Limb (tissue), 2 donors: ENCODE results near the gene DDX18.

ENCODE experiments used
- DNase-seq, 2 donors: peaks; one replicate each; pipeline ENCODE4 v3.0.0-alpha.2; 2016; ENCODE audit errors: extremely low spot score in 2 of 2

DDX18 gene

DNA sequence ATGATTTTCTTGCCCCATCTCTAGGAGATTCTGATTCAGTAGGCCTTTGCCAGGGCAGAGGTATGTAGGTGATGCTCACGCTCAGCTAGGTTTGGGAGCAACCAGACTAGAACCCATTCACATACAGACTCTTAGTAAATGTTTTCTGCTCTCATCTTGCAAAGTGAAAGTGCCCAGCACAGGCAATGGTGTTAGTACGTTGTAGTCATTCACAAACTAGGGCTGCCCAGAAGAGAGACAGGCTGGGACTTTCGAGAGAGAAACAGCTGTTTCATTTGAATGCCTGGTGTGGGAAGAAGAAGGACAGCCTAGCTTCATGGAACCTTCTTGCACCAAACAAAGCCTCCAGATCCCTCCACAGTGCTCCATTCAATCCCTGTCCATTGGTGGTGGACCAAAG is 19.4 kb downstream of the DDX18 start:
- DNase-seq: no peak

- DNase-seq: no peak
Observed at GRCh38 chr2:117834992-117835391, 20.5 kb downstream of the DDX18 start.

- DNase-seq: peak; percentile 89 to 94
Observed at GRCh38 chr2:117835990-117836760, 21.7 kb downstream of the DDX18 start.

- DNase-seq: no peak
Observed at GRCh38 chr2:117845304-117845703, 30.8 kb downstream of the DDX18 start.

- DNase-seq: no peak
Observed at GRCh38 chr2:117850015-117850414, 35.5 kb downstream of the DDX18 start.

GRCh38 chr2:117850461-117850860 is 36.0 kb downstream of the DDX18 start:
- DNase-seq: no peak

GRCh38 chr2:117851969-117852368 is 37.5 kb downstream of the DDX18 start:
- DNase-seq: no peak

GRCh38 chr2:117853316-117853715 is 38.8 kb downstream of the DDX18 start:
- no peak for DNase-seq

DNA sequence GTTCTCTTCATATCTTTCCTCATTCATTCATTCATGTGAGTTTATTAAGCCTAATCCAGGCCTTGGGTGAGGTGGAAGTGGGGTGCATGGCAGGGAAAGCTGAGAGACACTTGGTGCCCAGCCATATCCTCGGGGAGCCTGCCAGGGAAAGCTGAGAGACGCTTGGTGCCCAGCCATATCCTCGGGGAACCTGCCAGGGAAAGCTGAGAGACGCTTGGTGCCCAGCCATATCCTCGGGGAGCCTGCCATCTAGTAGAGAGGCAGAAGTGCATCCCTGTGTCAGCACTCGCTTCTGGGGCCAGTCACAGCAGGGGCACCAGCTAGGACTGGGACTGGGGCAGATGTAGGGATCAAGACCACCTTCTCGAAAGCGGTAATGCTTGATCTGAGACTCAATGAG is 39.4 kb downstream of the DDX18 start:
- DNase-seq: no peak

GRCh38 chr2:117854610-117855009 is 40.1 kb downstream of the DDX18 start:
- no peak for DNase-seq

DNA sequence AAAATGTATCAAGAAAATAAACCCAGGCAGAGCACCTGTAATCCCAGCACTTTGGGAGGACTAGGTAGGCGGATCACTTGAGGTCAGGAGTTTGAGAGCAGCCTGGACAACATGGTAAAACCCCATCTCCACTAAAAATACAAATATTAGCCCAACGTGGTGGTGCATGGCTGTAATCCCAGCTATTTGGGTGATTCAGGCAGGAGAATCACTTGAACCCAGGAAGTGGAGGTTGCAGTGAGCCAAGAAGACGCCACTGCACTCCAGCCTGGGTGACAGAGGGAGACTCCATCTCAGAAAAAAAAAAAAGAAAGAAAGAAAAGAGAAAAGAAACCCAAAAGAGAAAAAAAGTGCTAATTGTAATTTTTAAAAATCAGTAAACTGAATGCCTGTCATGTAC is 41.4 kb downstream of the DDX18 start:
- no peak for DNase-seq

GRCh38 chr2:117856415-117857210 is 42.1 kb downstream of the DDX18 start:
- DNase-seq: no peak

DNA sequence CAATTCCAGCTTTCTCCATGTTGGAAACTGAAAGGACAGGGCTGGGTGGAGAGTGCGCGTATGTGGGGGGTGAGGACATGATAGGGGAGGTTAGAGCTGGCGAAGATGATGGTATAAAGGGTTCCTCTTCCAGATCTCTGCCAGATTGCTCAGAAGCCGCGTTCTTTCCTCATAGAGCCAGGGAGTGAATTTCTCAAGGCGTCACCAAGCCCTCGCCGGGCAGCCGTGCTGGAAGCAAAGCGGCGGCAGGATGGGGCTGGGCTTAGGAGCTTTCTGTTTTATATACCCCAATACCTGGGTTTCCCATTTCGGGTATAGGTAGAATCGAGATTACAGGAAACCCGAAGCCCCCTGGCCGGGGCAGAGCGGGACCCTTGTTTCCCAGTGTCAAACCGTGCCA is 43.8 kb downstream of the DDX18 start:
- DNase-seq: no peak

DNA sequence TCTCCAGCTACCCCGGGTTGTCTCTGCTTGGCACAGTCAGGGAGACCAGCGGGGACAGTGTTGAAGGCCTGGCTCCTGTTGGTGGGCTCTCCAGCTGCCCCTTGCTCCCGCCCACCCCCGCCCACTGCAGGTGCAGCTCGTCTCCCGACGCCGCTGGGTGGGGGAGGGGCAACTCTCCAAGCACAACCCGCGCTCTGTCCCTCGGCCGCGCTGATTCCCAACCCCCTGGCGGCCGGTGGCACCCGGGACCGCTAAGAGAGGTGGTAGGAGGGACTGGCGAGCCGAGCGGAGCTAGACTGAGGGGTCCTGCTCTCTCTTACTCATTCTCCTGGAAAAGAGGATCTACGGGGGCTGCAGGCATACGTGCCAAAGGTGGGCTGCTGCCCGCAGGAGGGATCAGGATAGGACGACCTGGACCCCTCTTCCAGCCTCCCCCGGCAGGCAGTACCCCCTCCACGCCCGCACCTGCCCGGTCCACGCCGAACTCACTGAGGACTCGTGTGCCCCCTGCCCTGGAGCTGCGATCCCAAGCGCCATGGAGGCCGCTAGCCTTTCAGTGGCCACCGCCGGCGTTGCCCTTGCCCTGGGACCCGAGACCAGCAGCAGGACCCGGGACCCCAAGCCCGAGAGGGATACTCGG is 44.5 kb downstream of the DDX18 start:
- DNase-seq: no peak

GRCh38 chr2:117859532-117859911 is 45.0 kb downstream of the DDX18 start:
- no peak for DNase-seq

DNA sequence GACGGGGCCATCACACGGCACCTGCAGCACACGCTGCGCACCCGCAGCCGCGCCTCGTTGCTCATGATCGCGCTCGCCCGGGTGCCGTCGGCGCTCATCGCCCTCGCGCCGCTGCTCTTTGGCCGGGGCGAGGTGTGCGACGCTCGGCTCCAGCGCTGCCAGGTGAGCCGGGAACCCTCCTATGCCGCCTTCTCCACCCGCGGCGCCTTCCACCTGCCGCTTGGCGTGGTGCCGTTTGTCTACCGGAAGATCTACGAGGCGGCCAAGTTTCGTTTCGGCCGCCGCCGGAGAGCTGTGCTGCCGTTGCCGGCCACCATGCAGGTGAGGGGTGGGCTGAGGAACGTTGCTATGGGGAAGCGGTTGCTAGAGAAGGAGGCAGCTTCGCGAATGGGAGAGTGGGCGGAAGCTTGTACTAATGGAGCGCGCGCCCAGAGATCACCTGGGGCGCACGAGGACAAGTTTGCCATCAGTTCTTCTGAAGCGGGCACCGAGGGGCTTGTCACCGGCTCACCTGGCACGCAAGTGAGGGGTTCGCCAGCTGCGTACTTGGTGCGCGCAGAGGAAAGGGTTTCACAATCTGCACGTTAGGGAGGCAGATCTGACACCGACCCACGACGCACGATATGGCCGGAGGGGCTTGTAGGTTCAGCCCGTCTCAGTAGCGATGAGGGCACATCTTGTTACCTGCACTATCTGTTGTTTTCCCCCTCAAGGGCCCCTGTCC is 45.6 kb downstream of the DDX18 start:
- no peak for DNase-seq

DNA sequence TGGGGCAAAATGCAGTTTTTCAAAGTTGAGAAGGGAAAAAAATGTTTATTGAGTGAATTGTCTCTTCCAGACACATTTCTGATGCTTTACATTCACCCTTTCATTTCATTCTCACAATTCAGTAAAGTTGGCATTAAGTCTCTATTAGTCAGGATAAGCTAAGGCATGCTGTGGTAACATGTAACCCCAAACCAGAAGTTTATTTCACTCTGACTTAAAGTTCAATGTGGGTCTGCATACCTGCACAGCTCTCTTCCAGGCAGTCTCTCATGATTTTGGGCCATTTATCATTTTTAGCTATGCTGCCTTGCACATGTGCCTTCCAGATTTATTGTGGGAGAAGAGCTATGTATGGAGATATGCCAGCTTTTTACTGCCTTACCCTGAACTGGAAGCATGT is 48.0 kb downstream of the DDX18 start:
- DNase-seq: no peak

GRCh38 chr2:117875786-117876185 is 61.3 kb downstream of the DDX18 start:
- DNase-seq: no peak

- no peak for DNase-seq
Observed at GRCh38 chr2:117879003-117879402, 64.5 kb downstream of the DDX18 start.
